Measurements from ENCODE around the gene RAB29.
A peak's percentile ranks its signal among the peaks of the same experiment; 100 is the strongest.

RAB29 gene

GRCh38 chr1:205794011-205794730 is 18.9 kb upstream of the RAB29 start:
- ChIA-PET CTCF (interaction anchor here (2.1 to 4.7 kb wide), 2 partner anchors 183 kb away, joined by 9 to 51 read pairs; no protein-coding TSS in a partner anchor), POLR2A (no interaction called here)
- TF ChIP-seq FOXA1 (IDR thresholded peaks at IDR 0.05): no peak
- TF ChIP-seq FOXM1 (IDR thresholded peaks at IDR 0.05; ENCODE audit: borderline replicate concordance): no peak

GRCh38 chr1:205792961-205793673 is 17.8 kb upstream of the RAB29 start:
- DNase-seq (ENCODE audit: extremely low spot score): no peak
- TF ChIP-seq CTBP1 (IDR thresholded peaks at IDR 0.05; ENCODE audit: borderline replicate concordance) (no peak), FOXA1 (IDR thresholded peaks at IDR 0.05) (no peak), FOXM1 (IDR thresholded peaks at IDR 0.05; ENCODE audit: borderline replicate concordance) (no peak), SUZ12 (IDR thresholded peaks at IDR 0.05) (no peak), NFRKB (IDR thresholded peaks at IDR 0.05) (no peak), BHLHE40 (IDR thresholded peaks at IDR 0.05; ENCODE audit: borderline replicate concordance) (no peak), L3MBTL2 (conservative IDR thresholded peaks at IDR 0.05) (no peak), TARDBP (IDR thresholded peaks at IDR 0.05) (no peak), LEF1 (IDR thresholded peaks at IDR 0.05; ENCODE audit: borderline replicate concordance) (no peak), PKNOX1 (IDR thresholded peaks at IDR 0.05) (no peak), ARNT (IDR thresholded peaks at IDR 0.05) (no peak)
- ChIA-PET POLR2A (interaction anchor here (1.2 kb wide), 1 partner anchor 184 kb away, joined by 5 read pairs; no protein-coding TSS in a partner anchor), CTCF (interaction anchor here (0.8 to 4.7 kb wide), 7 partner anchors 12 to 314 kb away, joined by 4 to 51 read pairs (median 11); no protein-coding TSS in a partner anchor)

More at GRCh38 chr1:205794011-205794730, 18.9 kb upstream of the RAB29 start:
- no peak for DNase-seq (ENCODE audit: extremely low spot score)

GRCh38 chr1:205792481-205792881 is 17.2 kb upstream of the RAB29 start:
- no peak for DNase-seq (ENCODE audit: extremely low spot score)
- CTCF ChIA-PET: interaction anchor here (0.7 to 4.7 kb wide), 16 partner anchors 8 to 314 kb away, joined by 3 to 51 read pairs (median 6); partner anchors contain the start of gene RAB29
- POLR2A ChIA-PET: interaction anchor here (1.2 kb wide), 1 partner anchor 185 kb away, joined by 5 read pairs; no protein-coding TSS in a partner anchor
- TF ChIP-seq FOXA1 (IDR thresholded peaks at IDR 0.05) (no peak), ELF4 (IDR thresholded peaks at IDR 0.05) (no peak), SUZ12 (IDR thresholded peaks at IDR 0.05) (no peak), NFRKB (IDR thresholded peaks at IDR 0.05) (no peak)

- CTCF ChIA-PET: interaction anchor here (0.5 to 4.7 kb wide), 20 partner anchors 8 to 666 kb away, joined by 3 to 51 read pairs (median 4); partner anchors contain the start of gene RAB29
- TF ChIP-seq L3MBTL2 (conservative IDR thresholded peaks at IDR 0.05): no peak
- TF ChIP-seq HDGF (IDR thresholded peaks at IDR 0.05; ENCODE audit: borderline replicate concordance): no peak
- TF ChIP-seq FOXA1 (IDR thresholded peaks at IDR 0.05): no peak
- TF ChIP-seq BHLHE40 (IDR thresholded peaks at IDR 0.05; ENCODE audit: borderline replicate concordance): no peak
- no peak for TF ChIP-seq ELF4 (IDR thresholded peaks at IDR 0.05)
- no peak for TF ChIP-seq PKNOX1 (IDR thresholded peaks at IDR 0.05)
- TF ChIP-seq SP1 (IDR thresholded peaks at IDR 0.05): no peak
- TF ChIP-seq ARNT (IDR thresholded peaks at IDR 0.05): no peak
- TF ChIP-seq TARDBP (IDR thresholded peaks at IDR 0.05): no peak
- no peak for TF ChIP-seq SUZ12 (IDR thresholded peaks at IDR 0.05)
- no peak for TF ChIP-seq FOXK2 (IDR thresholded peaks at IDR 0.05)
- no peak for TF ChIP-seq ZNF384 (IDR thresholded peaks at IDR 0.05)
- no peak for TF ChIP-seq CTBP1 (IDR thresholded peaks at IDR 0.05; ENCODE audit: borderline replicate concordance)
- no peak for TF ChIP-seq FOXM1 (IDR thresholded peaks at IDR 0.05; ENCODE audit: borderline replicate concordance)
- TF ChIP-seq LEF1 (IDR thresholded peaks at IDR 0.05; ENCODE audit: borderline replicate concordance): no peak
- no peak for TF ChIP-seq NFRKB (IDR thresholded peaks at IDR 0.05)
- POLR2A ChIA-PET: interaction anchor here (1.2 kb wide), 1 partner anchor 186 kb away, joined by 5 read pairs; no protein-coding TSS in a partner anchor
- peak; percentile 76 for DNase-seq (ENCODE audit: extremely low spot score)
Observed at GRCh38 chr1:205791568-205792180, 16.4 kb upstream of the RAB29 start.

- CTCF ChIA-PET: interaction anchor here (0.6 to 1.2 kb wide), 3 partner anchors 23 to 190 kb away, joined by 3 to 4 read pairs (median 4); no protein-coding TSS in a partner anchor
- POLR2A ChIA-PET: no interaction called here
- TF ChIP-seq FOXK2 (IDR thresholded peaks at IDR 0.05) (no peak), SP1 (IDR thresholded peaks at IDR 0.05) (no peak), FOXM1 (IDR thresholded peaks at IDR 0.05; ENCODE audit: borderline replicate concordance) (no peak), TARDBP (IDR thresholded peaks at IDR 0.05) (no peak), ARNT (IDR thresholded peaks at IDR 0.05) (no peak), L3MBTL2 (conservative IDR thresholded peaks at IDR 0.05) (no peak), FOXA1 (IDR thresholded peaks at IDR 0.05) (no peak), ELF4 (IDR thresholded peaks at IDR 0.05) (no peak), BHLHE40 (IDR thresholded peaks at IDR 0.05; ENCODE audit: borderline replicate concordance) (no peak), SUZ12 (IDR thresholded peaks at IDR 0.05) (no peak), ZNF384 (IDR thresholded peaks at IDR 0.05) (no peak), PKNOX1 (IDR thresholded peaks at IDR 0.05) (no peak), CTBP1 (IDR thresholded peaks at IDR 0.05; ENCODE audit: borderline replicate concordance) (no peak), HDGF (IDR thresholded peaks at IDR 0.05; ENCODE audit: borderline replicate concordance) (no peak), LEF1 (IDR thresholded peaks at IDR 0.05; ENCODE audit: borderline replicate concordance) (no peak)
- DNase-seq (ENCODE audit: extremely low spot score): no peak
Observed at GRCh38 chr1:205787287-205787916, 12.1 kb upstream of the RAB29 start.
